Measurements from ENCODE around the gene SPATA6.
"Not testable (repeated sequence)": the region's sequence is repeated elsewhere in the genome, so short reads cannot be mapped to it uniquely, and the experiment has no call there.

Gene SPATA6

DNA sequence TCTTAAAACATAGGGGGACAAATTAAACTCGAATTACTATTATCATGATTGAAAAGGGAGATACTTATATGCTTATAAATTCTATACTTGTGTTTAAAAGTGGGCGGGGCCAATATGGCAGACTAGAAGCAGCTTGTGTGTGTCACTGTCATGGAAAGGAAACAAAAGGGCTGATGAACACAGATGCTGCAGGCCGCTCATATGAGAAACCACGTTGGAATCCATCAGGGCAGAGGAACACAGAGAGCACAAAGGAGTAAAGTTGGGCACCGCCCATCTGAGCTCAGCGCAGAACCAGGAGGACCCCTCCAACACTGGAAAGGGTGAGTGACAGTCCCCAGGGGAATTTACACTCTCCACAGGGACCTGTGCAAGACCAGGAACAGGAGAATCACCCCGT is 142.5 kb downstream of the SPATA6 start:
- POLR2A ChIA-PET: no interaction called here
- CTCF ChIA-PET: no interaction called here
- no peak for TF ChIP-seq ELF4 (IDR thresholded peaks at IDR 0.05)
- TF ChIP-seq ZNF384 (IDR thresholded peaks at IDR 0.05): no peak
- TF ChIP-seq ARNT (IDR thresholded peaks at IDR 0.05): no peak
- TF ChIP-seq FOXA1 (IDR thresholded peaks at IDR 0.05): no peak
- TF ChIP-seq NFRKB (IDR thresholded peaks at IDR 0.05): no peak
- TF ChIP-seq L3MBTL2 (conservative IDR thresholded peaks at IDR 0.05): no peak
- TF ChIP-seq, protein P1, sequence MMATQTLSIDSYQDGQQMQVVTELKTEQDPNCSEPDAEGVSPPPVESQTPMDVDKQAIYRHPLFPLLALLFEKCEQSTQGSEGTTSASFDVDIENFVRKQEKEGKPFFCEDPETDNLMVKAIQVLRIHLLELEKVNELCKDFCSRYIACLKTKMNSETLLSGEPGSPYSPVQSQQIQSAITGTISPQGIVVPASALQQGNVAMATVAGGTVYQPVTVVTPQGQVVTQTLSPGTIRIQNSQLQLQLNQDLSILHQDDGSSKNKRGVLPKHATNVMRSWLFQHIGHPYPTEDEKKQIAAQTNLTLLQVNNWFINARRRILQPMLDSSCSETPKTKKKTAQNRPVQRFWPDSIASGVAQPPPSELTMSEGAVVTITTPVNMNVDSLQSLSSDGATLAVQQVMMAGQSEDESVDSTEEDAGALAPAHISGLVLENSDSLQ (IDR thresholded peaks at IDR 0.05): no peak
- TF ChIP-seq BHLHE40 (IDR thresholded peaks at IDR 0.05; ENCODE audit: borderline replicate concordance): no peak
- no peak for TF ChIP-seq FOXK2 (IDR thresholded peaks at IDR 0.05)
- no peak for TF ChIP-seq LEF1 (IDR thresholded peaks at IDR 0.05; ENCODE audit: borderline replicate concordance)
- TF ChIP-seq SUZ12 (IDR thresholded peaks at IDR 0.05): no peak
- no peak for TF ChIP-seq CTBP1 (IDR thresholded peaks at IDR 0.05; ENCODE audit: borderline replicate concordance)
- no peak for TF ChIP-seq TARDBP (IDR thresholded peaks at IDR 0.05)
- TF ChIP-seq HDGF (IDR thresholded peaks at IDR 0.05; ENCODE audit: borderline replicate concordance): no peak
- no peak for TF ChIP-seq FOXM1 (IDR thresholded peaks at IDR 0.05; ENCODE audit: borderline replicate concordance)
- DNase-seq (ENCODE audit: extremely low spot score): no peak

DNA sequence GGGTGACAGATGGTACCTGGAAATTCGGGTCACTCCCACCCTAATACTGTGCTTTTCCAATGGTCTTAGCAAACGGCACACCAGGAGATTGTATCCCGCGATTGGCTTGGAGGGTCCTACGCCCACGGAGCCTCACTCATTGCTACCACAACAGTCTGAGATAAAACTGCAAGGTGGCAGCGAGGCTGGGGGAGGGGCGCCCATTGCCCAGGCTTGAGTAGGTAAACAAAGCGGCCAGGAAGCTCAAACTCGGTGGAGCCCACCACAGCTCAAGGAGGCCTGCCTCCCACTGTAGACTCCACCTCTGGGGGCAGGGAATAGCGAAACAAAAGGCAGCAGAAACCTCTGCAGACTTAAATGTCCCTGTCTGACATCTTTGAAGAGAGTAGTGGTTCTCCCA is 160.2 kb downstream of the SPATA6 start:
- DNase-seq (ENCODE audit: extremely low spot score); POLR2A ChIA-PET; CTCF ChIA-PET: not testable (repeated sequence)

DNA sequence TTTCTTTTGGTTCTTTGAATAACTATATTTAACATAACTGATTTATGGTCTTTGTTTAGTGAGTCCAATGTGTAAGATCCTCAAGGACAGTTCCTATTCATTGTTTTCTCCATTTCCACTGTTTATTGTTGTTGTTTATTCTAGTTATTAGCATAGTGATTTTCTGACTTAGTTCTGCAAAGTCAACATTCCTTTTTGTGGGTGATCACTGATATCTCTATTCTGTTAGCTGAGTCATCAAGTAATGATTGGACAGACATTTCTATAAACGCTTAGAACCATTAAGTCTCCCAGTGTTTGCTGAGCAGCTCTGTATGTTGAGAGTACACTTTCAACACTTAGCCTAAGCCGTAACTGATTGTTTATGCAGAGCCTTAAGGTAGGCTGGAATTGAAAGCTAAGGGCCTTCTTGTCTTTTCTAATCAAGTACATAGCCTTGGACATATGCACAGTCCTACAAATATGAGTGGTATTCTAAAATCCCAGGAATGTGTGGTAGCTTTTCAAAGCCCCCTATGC is 162.4 kb downstream of the SPATA6 start:
- DNase-seq (ENCODE audit: extremely low spot score): no peak
- ChIA-PET POLR2A (no interaction called here), CTCF (no interaction called here)
- no peak for TF ChIP-seq SUZ12 (IDR thresholded peaks at IDR 0.05)
- no peak for TF ChIP-seq ZNF384 (IDR thresholded peaks at IDR 0.05)
- TF ChIP-seq ARNT (IDR thresholded peaks at IDR 0.05): no peak
- TF ChIP-seq, protein P1 (IDR thresholded peaks at IDR 0.05): no peak
- TF ChIP-seq FOXK2 (IDR thresholded peaks at IDR 0.05): no peak
- TF ChIP-seq L3MBTL2 (conservative IDR thresholded peaks at IDR 0.05): no peak
- no peak for TF ChIP-seq LEF1 (IDR thresholded peaks at IDR 0.05; ENCODE audit: borderline replicate concordance)
- TF ChIP-seq NFRKB (IDR thresholded peaks at IDR 0.05): no peak
- TF ChIP-seq CTBP1 (IDR thresholded peaks at IDR 0.05; ENCODE audit: borderline replicate concordance): no peak
- TF ChIP-seq ELF4 (IDR thresholded peaks at IDR 0.05): no peak
- no peak for TF ChIP-seq TARDBP (IDR thresholded peaks at IDR 0.05)
- no peak for TF ChIP-seq SP1 (IDR thresholded peaks at IDR 0.05)

DNA sequence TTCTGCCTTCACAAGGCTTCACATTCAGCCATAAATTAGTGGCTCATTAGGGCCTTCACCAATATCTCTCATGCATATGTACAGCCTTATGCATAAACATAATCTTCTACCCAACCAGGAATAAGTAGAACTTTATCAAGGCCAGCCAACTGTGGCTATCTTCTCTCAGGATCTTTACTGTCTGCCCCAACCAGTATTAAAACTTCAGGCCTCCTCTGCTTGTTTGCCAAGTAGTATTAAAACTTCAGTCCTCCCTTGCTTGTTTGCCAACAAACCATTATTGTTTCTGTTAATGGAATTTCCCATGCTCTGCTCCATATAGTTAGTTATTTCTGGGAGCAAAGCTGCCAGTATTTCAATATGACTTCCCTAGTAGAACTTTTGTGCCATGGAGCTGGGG is 169.4 kb downstream of the SPATA6 start:
- ChIA-PET CTCF (no interaction called here), POLR2A (no interaction called here)
- TF ChIP-seq BHLHE40 (IDR thresholded peaks at IDR 0.05; ENCODE audit: borderline replicate concordance): no peak
- TF ChIP-seq ELF4 (IDR thresholded peaks at IDR 0.05): no peak
- no peak for TF ChIP-seq NFRKB (IDR thresholded peaks at IDR 0.05)
- no peak for TF ChIP-seq ARNT (IDR thresholded peaks at IDR 0.05)
- TF ChIP-seq FOXK2 (IDR thresholded peaks at IDR 0.05): no peak
- no peak for TF ChIP-seq LEF1 (IDR thresholded peaks at IDR 0.05; ENCODE audit: borderline replicate concordance)
- no peak for TF ChIP-seq ZNF384 (IDR thresholded peaks at IDR 0.05)
- no peak for TF ChIP-seq SP1 (IDR thresholded peaks at IDR 0.05)
- TF ChIP-seq SUZ12 (IDR thresholded peaks at IDR 0.05): no peak
- TF ChIP-seq, protein P1 (IDR thresholded peaks at IDR 0.05): no peak
- no peak for TF ChIP-seq FOXM1 (IDR thresholded peaks at IDR 0.05; ENCODE audit: borderline replicate concordance)
- TF ChIP-seq CTBP1 (IDR thresholded peaks at IDR 0.05; ENCODE audit: borderline replicate concordance): no peak
- TF ChIP-seq FOXA1 (IDR thresholded peaks at IDR 0.05): no peak
- TF ChIP-seq L3MBTL2 (conservative IDR thresholded peaks at IDR 0.05): no peak
- no peak for TF ChIP-seq HDGF (IDR thresholded peaks at IDR 0.05; ENCODE audit: borderline replicate concordance)
- no peak for TF ChIP-seq TARDBP (IDR thresholded peaks at IDR 0.05)
- DNase-seq (ENCODE audit: extremely low spot score): no peak

DNA sequence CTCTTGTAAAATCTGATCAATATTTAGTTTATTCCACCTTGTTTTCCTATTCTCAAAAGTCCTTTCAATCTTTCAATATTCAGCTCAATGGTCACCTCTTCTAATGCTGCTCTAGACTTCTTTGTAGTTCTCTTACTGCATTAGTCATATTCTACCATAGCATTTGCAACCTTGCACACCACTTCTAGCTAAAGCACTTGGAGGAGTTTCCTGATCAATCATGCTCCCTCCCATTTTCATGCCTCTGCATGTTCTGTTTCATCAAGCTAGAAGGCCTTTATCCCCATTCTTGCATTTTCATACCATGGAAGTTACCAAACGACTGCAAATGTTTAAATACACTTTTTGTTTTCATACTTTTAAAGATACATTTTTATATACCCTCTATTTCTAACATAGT is 177.3 kb downstream of the SPATA6 start:
- TF ChIP-seq TARDBP (IDR thresholded peaks at IDR 0.05) (no peak), BHLHE40 (IDR thresholded peaks at IDR 0.05; ENCODE audit: borderline replicate concordance) (no peak), SUZ12 (IDR thresholded peaks at IDR 0.05) (no peak), ELF4 (IDR thresholded peaks at IDR 0.05) (no peak), FOXM1 (IDR thresholded peaks at IDR 0.05; ENCODE audit: borderline replicate concordance) (no peak), ARNT (IDR thresholded peaks at IDR 0.05) (no peak), LEF1 (IDR thresholded peaks at IDR 0.05; ENCODE audit: borderline replicate concordance) (no peak), ZNF384 (IDR thresholded peaks at IDR 0.05) (no peak), L3MBTL2 (conservative IDR thresholded peaks at IDR 0.05) (no peak), FOXA1 (IDR thresholded peaks at IDR 0.05) (no peak), HDGF (IDR thresholded peaks at IDR 0.05; ENCODE audit: borderline replicate concordance) (no peak), CTBP1 (IDR thresholded peaks at IDR 0.05; ENCODE audit: borderline replicate concordance) (no peak), NFRKB (IDR thresholded peaks at IDR 0.05) (no peak), SP1 (IDR thresholded peaks at IDR 0.05) (no peak), FOXK2 (IDR thresholded peaks at IDR 0.05) (no peak)
- TF ChIP-seq, protein P1 (IDR thresholded peaks at IDR 0.05): no peak
- DNase-seq (ENCODE audit: extremely low spot score): no peak
- POLR2A ChIA-PET: no interaction called here
- CTCF ChIA-PET: no interaction called here

DNA sequence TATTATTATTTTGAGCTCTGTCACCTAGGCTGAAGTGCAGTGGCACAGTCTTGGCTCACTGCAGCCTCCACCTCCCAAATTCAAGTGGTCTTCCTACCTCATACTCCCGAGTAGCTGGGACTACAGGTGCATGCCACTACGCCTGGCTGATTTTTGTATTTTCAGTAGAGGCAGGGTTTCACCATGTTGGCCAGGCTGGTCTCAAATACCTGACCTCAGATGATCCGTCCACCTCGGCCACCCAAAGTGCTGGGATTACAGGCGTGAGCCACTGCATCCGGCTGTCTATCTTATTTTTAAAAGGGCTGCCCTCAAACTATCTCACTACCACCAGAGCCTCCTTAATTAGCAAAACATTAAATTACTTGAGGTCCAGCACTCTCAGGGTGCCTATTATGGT is 177.9 kb downstream of the SPATA6 start:
- DNase-seq (ENCODE audit: extremely low spot score); CTCF ChIA-PET; POLR2A ChIA-PET: not testable (repeated sequence)

Measured in HEK293T (cell line).